Esophagus muscularis mucosa (tissue), 4 donors: Measurements from ENCODE around the gene DAPK1. TPM values are rescaled to one million over a fixed set of nuclear protein-coding genes. Genes with fewer than 3 reads are reported as not detected.

ENCODE experiments used
- DNase-seq: peaks from one replicate; pipeline ENCODE4 v3.0.0-alpha.2; 2017; ENCODE audit errors: extremely low spot score
- H3K27ac ChIP-seq, 4 donors: fragments of 200-600 bp; sonication (generic); replicated peaks in 1 of 4; 1 replicate in 3 of 4; 2 replicates in 1 of 4; pipeline ENCODE4 v1.5.1; 2016 to 2019; ENCODE audit warnings: mild to moderate bottlenecking in 1 of 4
- H3K27me3 ChIP-seq, 4 donors: fragments of 200-600 bp; sonication (generic); one replicate each; pipeline versions ENCODE4 v1.5.1 to v1.6.0; 2016 to 2019
- H3K36me3 ChIP-seq, 4 donors: fragments of 200-600 bp; sonication (generic); one replicate each; pipeline ENCODE4 v1.5.1; 2016 to 2019
- H3K4me1 ChIP-seq, 4 donors: fragments of 200-600 bp; sonication (generic); one replicate each; pipeline ENCODE4 v1.5.1; 2016 to 2019
- H3K4me3 ChIP-seq, 4 donors: fragments of 200-600 bp; sonication (generic); 1 replicate in 2 of 4; 2 replicates in 2 of 4; pipeline ENCODE4 v1.5.1; 2016 to 2019; ENCODE audit warnings: mild to moderate bottlenecking in 4 of 4, moderate library complexity in 1 of 4
- H3K9me3 ChIP-seq, 4 donors: fragments of 200-600 bp; sonication (generic); 1 replicate in 3 of 4; 2 replicates in 1 of 4; pipeline ENCODE4 v1.5.1; 2016 to 2019
- EP300 ChIP-seq: sonication (generic); formaldehyde crosslinking; IDR thresholded peaks from one replicate; pipeline ENCODE4 v1.6.1; 2017; ENCODE audit warnings: antibody characterized with exemption
- POLR2A ChIP-seq: fragments of 450-650 bp; IDR thresholded peaks from one replicate; pipeline ENCODE4 v1.6.1; 2017; ENCODE audit warnings: antibody characterized with exemption, moderate library complexity, mild to moderate bottlenecking, low read depth
- POLR2AphosphoS5 ChIP-seq, 2 donors: sonication (generic); formaldehyde crosslinking; IDR thresholded peaks; one replicate each; pipeline ENCODE4 v1.6.1; 2017; ENCODE audit warnings: antibody characterized with exemption in 2 of 2
- WGBS: methylation state at CpG from one replicate; pipeline ENCODE4 v1.1.5; 2018; 5-methylcytosine and 5-hydroxymethylcytosine counted together
- intact Hi-C: fragments of 100-400 bp; cut with DNase I; formaldehyde crosslinking; loops from one replicate; pipeline ENCODE4 v1.15.1; 2023
- small RNA-seq, 3 donors: library from RNA; depleted of rRNA; stranded (forward); fragments of <200 nt; gene quantifications; one replicate each; pipeline ENCODE3, GENCODE V24; 2016
- total RNA-seq, 4 donors: library from RNA; depleted of rRNA; stranded (reverse); fragments of >200 nt; gene quantifications; one replicate each; pipeline versions ENCODE4 v1.1.0 to v1.2.1, GENCODE V29; 2016
- TF ChIP-seq, protein P1 (sequence below), 3 experiments: fragments of 200-600 bp in 2 of 3; fragments of 450-650 bp in 1 of 3; sonication (generic) in 2 of 3; IDR thresholded peaks; one replicate each; pipeline ENCODE4 v1.5.1; 2017 to 2019; ENCODE audit warnings: antibody characterized with exemption in 3 of 3, mild to moderate bottlenecking in 2 of 3, moderate library complexity in 1 of 3

The DAPK1 gene
- total RNA-seq, 4 donors from 2014 or later, result 51.7 to 96.8 (median 80.7) TPM

DNA sequence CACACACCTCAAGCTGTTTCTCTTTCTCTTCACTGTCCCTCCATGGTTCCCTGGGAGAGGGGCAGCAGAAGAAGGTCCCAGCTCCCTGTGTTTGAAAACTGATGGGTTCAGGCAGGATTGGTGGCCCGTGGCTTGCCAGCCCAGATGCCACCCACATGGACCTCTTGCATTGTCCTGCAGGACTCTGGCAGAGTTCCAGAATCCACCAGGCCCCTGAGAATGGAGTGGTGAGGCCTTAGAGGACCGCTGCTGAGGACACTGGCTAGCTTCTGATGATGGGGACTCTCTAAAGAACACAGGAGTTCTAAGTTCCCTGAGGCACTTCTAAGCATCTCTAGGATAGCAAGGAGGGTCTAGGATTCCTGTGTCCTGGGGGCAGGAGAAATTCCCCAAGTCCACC is 253.1 kb downstream of the DAPK1 start:
- intact Hi-C loops, result no loop called here
- TF ChIP-seq POLR2AphosphoS5 (IDR thresholded peaks at IDR 0.05), result no peak
- no peak for TF ChIP-seq POLR2A
- no peak overlapping the region for H3K4me3 ChIP-seq
- no peaks in the 10 kb centered on the region for H3K36me3 ChIP-seq
- H3K4me1 ChIP-seq, result no peaks in the 10 kb centered on the region
- no peak overlapping the region for H3K27ac ChIP-seq
- H3K27me3 ChIP-seq, result no peaks in the 10 kb centered on the region
- DNase-seq, result no peak
- 86% methylated on average over 1 of the region's 2 CpGs for WGBS
- H3K9me3 ChIP-seq, result peaks cover 0 to 11% (median 3%) of the 10 kb centered on the region in 4 donors

DNA sequence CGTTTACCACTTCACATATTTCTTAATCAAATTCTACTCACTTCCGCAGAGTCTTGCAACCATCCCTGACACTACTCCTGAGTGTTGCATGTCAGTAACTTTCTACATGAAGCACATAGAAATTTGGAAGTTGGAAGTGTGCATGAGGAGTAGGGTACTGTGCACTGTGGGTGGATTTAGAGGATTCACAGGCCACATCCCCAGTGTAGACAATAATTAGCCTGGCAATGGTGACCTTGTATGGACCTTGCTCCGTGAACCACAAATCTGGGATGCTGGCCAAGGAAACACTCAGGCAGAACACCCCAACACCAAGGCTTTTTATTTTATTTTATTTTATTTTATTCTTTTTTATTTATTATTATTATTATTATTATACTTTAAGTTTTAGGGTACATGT is 253.8 kb downstream of the DAPK1 start:
- TF ChIP-seq EP300 (no peak), POLR2A (no peak)
- WGBS, result 82% methylated on average over 3 of the region's 3 CpGs
- H3K27me3 ChIP-seq, result no peaks in the 10 kb centered on the region
- H3K4me1 ChIP-seq, result no peaks in the 10 kb centered on the region
- H3K36me3 ChIP-seq, result no peaks in the 10 kb centered on the region
- no peak for DNase-seq
- H3K9me3 ChIP-seq, result peaks cover 0 to 11% (median 3%) of the 10 kb centered on the region in 4 donors
- H3K4me3 ChIP-seq, result no peak overlapping the region
- no peak overlapping the region for H3K27ac ChIP-seq
- intact Hi-C loops, result no loop called here

DNA sequence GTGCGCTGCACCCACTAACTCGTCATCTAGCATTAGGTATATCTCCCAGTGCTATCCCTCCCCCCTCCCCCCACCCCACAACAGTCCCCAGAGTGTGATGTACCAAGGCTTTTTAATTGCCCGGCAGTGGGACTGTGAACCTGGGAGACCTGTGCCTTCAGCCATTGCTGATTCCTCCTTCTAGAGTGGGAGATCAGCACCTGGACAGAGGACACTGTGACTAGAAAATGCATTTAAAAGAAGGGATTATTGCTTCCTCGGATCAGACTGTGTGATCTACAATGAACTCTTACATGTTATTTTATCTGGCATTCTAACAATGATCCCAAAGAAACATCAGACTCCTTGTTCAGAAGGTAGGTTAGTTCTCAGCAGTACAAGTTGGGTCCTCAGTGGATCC is 254.2 kb downstream of the DAPK1 start:
- Histone ChIP-seq H3K9me3 (peaks cover 0 to 11% (median 3%) of the 10 kb centered on the region in 4 donors), H3K4me3 (no peak overlapping the region), H3K4me1 (no peaks in the 10 kb centered on the region), H3K36me3 (no peaks in the 10 kb centered on the region), H3K27ac (no peak overlapping the region), H3K27me3 (no peaks in the 10 kb centered on the region)
- 68% methylated on average over 4 of the region's 4 CpGs for WGBS
- TF ChIP-seq, protein P1, sequence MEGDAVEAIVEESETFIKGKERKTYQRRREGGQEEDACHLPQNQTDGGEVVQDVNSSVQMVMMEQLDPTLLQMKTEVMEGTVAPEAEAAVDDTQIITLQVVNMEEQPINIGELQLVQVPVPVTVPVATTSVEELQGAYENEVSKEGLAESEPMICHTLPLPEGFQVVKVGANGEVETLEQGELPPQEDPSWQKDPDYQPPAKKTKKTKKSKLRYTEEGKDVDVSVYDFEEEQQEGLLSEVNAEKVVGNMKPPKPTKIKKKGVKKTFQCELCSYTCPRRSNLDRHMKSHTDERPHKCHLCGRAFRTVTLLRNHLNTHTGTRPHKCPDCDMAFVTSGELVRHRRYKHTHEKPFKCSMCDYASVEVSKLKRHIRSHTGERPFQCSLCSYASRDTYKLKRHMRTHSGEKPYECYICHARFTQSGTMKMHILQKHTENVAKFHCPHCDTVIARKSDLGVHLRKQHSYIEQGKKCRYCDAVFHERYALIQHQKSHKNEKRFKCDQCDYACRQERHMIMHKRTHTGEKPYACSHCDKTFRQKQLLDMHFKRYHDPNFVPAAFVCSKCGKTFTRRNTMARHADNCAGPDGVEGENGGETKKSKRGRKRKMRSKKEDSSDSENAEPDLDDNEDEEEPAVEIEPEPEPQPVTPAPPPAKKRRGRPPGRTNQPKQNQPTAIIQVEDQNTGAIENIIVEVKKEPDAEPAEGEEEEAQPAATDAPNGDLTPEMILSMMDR (IDR thresholded peaks at IDR 0.05), result no peak
- TF ChIP-seq POLR2A, result no peak
- no peak for TF ChIP-seq POLR2AphosphoS5 (IDR thresholded peaks at IDR 0.05)
- TF ChIP-seq EP300, result no peak
- intact Hi-C loops, result no loop called here
- no peak for DNase-seq

DNA sequence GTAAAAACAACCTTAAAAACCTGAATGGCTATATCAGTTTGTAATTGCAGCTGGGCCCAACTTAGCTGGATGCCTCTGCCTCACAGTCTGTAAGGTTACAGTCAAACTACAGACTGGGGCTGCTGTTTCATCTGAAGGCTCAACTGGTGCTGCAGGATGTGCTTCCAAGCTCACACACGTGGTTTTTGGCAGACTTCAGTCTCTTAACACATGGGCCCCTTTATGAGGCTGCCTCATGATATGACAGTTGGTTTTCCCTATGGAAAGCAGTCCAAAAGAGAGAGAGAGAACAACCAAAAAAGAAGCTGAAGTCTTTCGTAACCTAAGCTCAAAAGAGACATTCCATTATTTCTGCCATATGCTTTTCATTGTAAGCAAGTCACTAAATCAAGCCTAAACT is 255.6 kb downstream of the DAPK1 start:
- intact Hi-C loops, result no loop called here
- DNase-seq, result no peak
- Histone ChIP-seq H3K27ac (no peak overlapping the region), H3K27me3 (no peaks in the 10 kb centered on the region), H3K9me3 (peaks cover 0 to 11% (median 3%) of the 10 kb centered on the region in 4 donors), H3K36me3 (no peaks in the 10 kb centered on the region), H3K4me1 (no peaks in the 10 kb centered on the region), H3K4me3 (no peak overlapping the region)
- WGBS, result 89% methylated on average over 1 of the region's 2 CpGs
- TF ChIP-seq EP300 (no peak), POLR2AphosphoS5 (IDR thresholded peaks at IDR 0.05) (no peak)

Small RNA genes lying within 50 kb of the gene (small RNA-seq; reads per million reads assigned to genes)
- 0 to 0.42 (median 0) reads per million in 3 donors for gene AL161787.1

Other genes starting within 250 kb of the DAPK1 start
- gene CTSL, start 228.3 kb downstream of the DAPK1 start, total RNA-seq, result 100 to 1,000 TPM in 1 of 4 donors, 10 to 100 TPM in 3; 71.4 to 387 (median 94.5) TPM